Measurements from ENCODE around the gene NUTM2B. TPM values are rescaled to one million over a fixed set of nuclear protein-coding genes. Genes with fewer than 3 reads are reported as not detected.

NUTM2B gene
- total RNA-seq (ENCODE audit: low replicate concordance), result 0.30 TPM in 1 of 2 replicates, not detected in the other

GRCh38 chr10:79702927-79703326 lies at the start of gene NUTM2B:
TSS of gene NUTM2B (plus strand) at chr10:79703227. CDS start at chr10:79703610, 383 bp downstream.

Other genes starting within 250 kb of the NUTM2B start
- gene EIF5AL1, start 190.7 kb upstream of the NUTM2B start, total RNA-seq (ENCODE audit: low replicate concordance), result 0.35 and 0.38 TPM in 2 replicates
- not detected in 2 replicates for gene SFTPA2, start 142.8 kb upstream of the NUTM2B start, total RNA-seq (ENCODE audit: low replicate concordance)
- gene SFTPA1, start 92.3 kb upstream of the NUTM2B start, total RNA-seq (ENCODE audit: low replicate concordance), result not detected in 2 replicates
- under 0.01 TPM in 1 of 2 replicates, not detected in the other for gene NUTM2E, start 123.5 kb downstream of the NUTM2B start, total RNA-seq (ENCODE audit: low replicate concordance)
- gene SFTPD, start 245.9 kb downstream of the NUTM2B start, total RNA-seq (ENCODE audit: low replicate concordance), result 0.15 TPM in 1 of 2 replicates, not detected in the other

All from smooth muscle cell of the coronary artery (primary cell).